Activated T-helper 9 cell treated with anti-CD3 and anti-CD28 coated beads, Interleukin-2, amount 50 U/mL, for 16 hours (primary cell): ENCODE results near the gene HIGD1B.

Source experiments
- DNase-seq: peaks from one replicate; pipeline ENCODE4 v3.0.0-alpha.2; 2020; ENCODE audit warnings: low read depth

The HIGD1B gene

GRCh38 chr17:44837196-44837595 lies 10.5 kb upstream of the HIGD1B start:
- DNase-seq, result no peak

- no peak for DNase-seq
Observed at GRCh38 chr17:44840274-44840673, 7.4 kb upstream of the HIGD1B start.

- DNase-seq, result no peak
Observed at GRCh38 chr17:44840936-44841335, 6.7 kb upstream of the HIGD1B start.

- DNase-seq, result no peak
Observed at GRCh38 chr17:44842748-44843147, 4.9 kb upstream of the HIGD1B start.

GRCh38 chr17:44844390-44844830 lies 3.3 kb upstream of the HIGD1B start:
- DNase-seq, result no peak

- no peak for DNase-seq
Observed at GRCh38 chr17:44846206-44846605, 1.5 kb upstream of the HIGD1B start.

GRCh38 chr17:44848257-44848795 lies 643 bp downstream of the HIGD1B start:
- no peak for DNase-seq

- DNase-seq, result no peak
Observed at GRCh38 chr17:44848961-44849489, 1.3 kb downstream of the HIGD1B start.

- DNase-seq, result no peak
Observed at GRCh38 chr17:44850025-44850424, 2.3 kb downstream of the HIGD1B start.

GRCh38 chr17:44850612-44851011 lies 2.9 kb downstream of the HIGD1B start:
- no peak for DNase-seq

GRCh38 chr17:44854192-44854591 lies 6.5 kb downstream of the HIGD1B start:
- DNase-seq, result no peak

GRCh38 chr17:44859701-44860100 lies 12.0 kb downstream of the HIGD1B start:
- no peak for DNase-seq

GRCh38 chr17:44862278-44862914 lies 14.7 kb downstream of the HIGD1B start:
- no peak for DNase-seq

GRCh38 chr17:44863061-44863918 lies 15.6 kb downstream of the HIGD1B start:
- no peak for DNase-seq

- no peak for DNase-seq
Observed at GRCh38 chr17:44864831-44865230, 17.1 kb downstream of the HIGD1B start.

GRCh38 chr17:44865231-44865660 lies 17.6 kb downstream of the HIGD1B start:
- peak; percentile 41 for DNase-seq

- no peak for DNase-seq
Observed at GRCh38 chr17:44865931-44866330, 18.2 kb downstream of the HIGD1B start.

- DNase-seq, result no peak
Observed at GRCh38 chr17:44867841-44868240, 20.2 kb downstream of the HIGD1B start.

GRCh38 chr17:44871556-44871955 lies 23.9 kb downstream of the HIGD1B start:
- no peak for DNase-seq

GRCh38 chr17:44872131-44872768 lies 24.6 kb downstream of the HIGD1B start:
- no peak for DNase-seq

GRCh38 chr17:44875761-44876160 lies 28.1 kb downstream of the HIGD1B start:
- no peak for DNase-seq

GRCh38 chr17:44877121-44877520 lies 29.4 kb downstream of the HIGD1B start:
- no peak for DNase-seq
